B cell (primary cell): Measurements from ENCODE around the gene OR56B4.

Experiments used
- CTCF ChIP-seq: fragments of 200-600 bp; IDR thresholded peaks from one replicate; pipeline ENCODE4 v1.8.0; 2022; ENCODE audit warnings: antibody characterized with exemption, mild to moderate bottlenecking
- EZH2 ChIP-seq: IDR thresholded peaks from 2 replicates; pipeline ENCODE4 v1.6.1; 2012; ENCODE audit warnings: borderline replicate concordance, low read depth, mild to moderate bottlenecking, moderate library complexity, low read length; ENCODE audit not compliant: insufficient read depth, poor library complexity, severe bottlenecking

GRCh38 chr11:6084587-6084986 is 22.9 kb upstream of the OR56B4 start:
- TF ChIP-seq CTCF (no peak), EZH2 (no peak)
